NCI-H1092 (cell line): Measurements from ENCODE around the gene FZD2.

Source experiments
- DNase-seq: peaks from one replicate; lab custom pipeline; 2025; lab: John Stamatoyannopoulos, UW

The FZD2 gene

DNA sequence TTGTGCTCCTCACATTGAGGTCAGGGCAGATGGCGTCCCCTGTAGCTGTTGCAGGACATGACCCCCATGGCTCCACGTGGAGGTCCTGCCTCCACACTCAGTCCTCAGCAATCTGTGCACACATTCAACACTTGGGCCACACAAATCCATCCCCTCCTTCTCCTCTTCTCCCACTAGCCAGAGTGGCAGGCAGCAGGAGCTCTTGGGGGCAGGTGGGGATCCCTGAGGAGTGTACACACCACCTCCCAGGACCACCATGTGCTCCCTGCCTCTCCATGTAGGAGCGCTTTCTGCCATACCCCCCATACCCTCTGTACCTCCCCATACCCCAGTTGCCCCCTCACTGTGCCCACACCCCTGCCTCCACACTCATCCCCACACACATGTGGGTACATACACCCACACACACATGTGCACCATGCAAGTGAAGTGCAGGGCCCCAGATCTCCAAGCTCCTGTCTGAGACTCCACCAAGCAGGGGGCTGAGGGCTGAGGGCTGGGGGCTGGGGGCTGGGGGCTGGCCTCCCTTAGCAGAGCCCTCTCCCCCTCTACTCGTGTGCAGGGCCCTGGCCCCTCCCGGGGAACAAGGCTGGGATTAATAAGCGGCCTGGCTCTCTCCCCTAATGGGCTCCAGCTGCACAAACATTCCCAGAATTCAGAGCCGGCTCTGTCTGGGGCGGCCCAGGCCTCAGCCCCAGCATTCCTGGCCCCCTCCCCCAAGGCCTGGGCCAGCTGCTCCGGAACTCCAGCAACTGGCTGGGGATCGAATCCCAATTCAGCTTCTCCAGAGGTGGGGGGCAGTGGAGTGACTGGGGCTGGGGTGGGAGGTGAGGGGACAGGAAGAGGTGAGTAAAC is 50.8 kb downstream of the FZD2 start:
- DNase-seq: peak; percentile 93

- peak; percentile 88 for DNase-seq
Observed at GRCh38 chr17:44608727-44609435, 51.6 kb downstream of the FZD2 start.

DNA sequence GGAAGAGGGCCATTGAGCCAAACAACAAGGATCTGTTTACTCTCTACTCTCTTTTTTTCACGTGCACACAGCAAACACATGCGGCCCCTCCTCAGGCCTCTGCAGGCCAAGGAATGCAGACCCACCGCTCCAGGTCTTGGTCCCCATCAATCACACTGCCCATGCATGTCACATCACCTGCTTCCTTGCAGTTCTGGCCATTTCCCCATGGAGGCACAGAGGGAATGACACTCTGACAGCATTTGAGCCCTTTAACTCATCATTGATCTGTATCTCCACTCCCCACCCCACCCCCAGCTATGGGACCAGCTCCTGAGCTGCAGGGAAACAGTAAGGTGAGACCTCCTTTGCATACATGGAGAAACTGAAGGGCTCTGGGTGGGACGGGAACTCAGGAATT is 53.0 kb downstream of the FZD2 start:
- peak; percentile 74 for DNase-seq
